BE2C (cell line): ENCODE measurements around the gene ZNF516.

Experiments
- DNase-seq: peaks from one replicate; pipeline ENCODE4 v3.0.0-alpha.2; 2020
- H3K27me3 ChIP-seq: fragments of 250-450 bp; sonication (Bioruptor Pico); 2 replicates; pipeline ENCODE4 v1.5.1; 2020; ENCODE audit warnings: mild to moderate bottlenecking
- H3K36me3 ChIP-seq: fragments of 250-450 bp; sonication (Bioruptor Pico); 2 replicates; pipeline ENCODE4 v1.5.1; 2020; ENCODE audit warnings: mild to moderate bottlenecking
- H3K4me1 ChIP-seq: fragments of 250-450 bp; sonication (Bioruptor Pico); 2 replicates; pipeline ENCODE4 v1.5.1; 2020
- H3K4me3 ChIP-seq: 2 replicates; pipeline ENCODE4 v1.5.1; 2011; ENCODE audit warnings: low read depth, low read length
- H3K9me3 ChIP-seq: fragments of 250-450 bp; sonication (Bioruptor Pico); 2 replicates; pipeline ENCODE4 v1.5.1; 2020
- TF ChIP-seq, protein P1 (sequence below): IDR thresholded peaks from 2 replicates; pipeline ENCODE4 v1.5.1; 2012; ENCODE audit warnings: mild to moderate bottlenecking, low read depth, low read length

The ZNF516 gene

DNA sequence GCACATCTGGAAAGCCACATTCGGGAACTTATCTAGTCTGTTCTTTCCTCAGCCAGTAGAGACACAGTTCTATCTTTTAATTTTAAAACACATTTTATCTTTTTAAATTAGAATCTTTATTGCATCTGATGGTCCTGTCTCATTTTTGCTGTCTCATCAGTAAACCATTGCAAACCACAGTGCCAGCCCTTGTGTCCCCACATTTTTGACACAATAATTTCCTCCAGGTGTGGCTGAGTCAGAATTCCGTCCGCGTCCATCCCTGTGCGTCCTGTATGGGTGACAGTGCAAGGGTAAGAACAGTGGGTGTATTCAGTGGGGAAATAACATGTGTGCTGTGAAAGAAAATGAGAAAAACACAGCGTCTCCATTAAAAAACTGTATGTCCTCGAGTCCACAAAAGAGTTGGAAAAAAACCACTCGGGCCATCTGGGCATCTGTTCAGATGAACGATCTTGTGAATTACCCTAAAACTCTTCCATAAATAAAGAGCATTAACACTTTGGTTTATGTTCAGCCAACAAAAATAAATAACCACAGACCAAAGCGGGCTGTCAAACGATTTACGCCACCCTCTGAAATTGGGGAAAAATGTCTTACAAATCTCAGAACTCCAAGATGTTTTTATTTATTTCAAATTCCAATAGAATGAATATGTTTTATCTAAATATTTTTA, 137.3 kb downstream of the ZNF516 start:
- Histone ChIP-seq H3K27me3 (no peaks in the 10 kb centered on the region), H3K36me3 (no peaks in the 10 kb centered on the region), H3K9me3 (no peaks in the 10 kb centered on the region), H3K4me1 (no peaks in the 10 kb centered on the region), H3K4me3 (no peak overlapping the region)
- no peak for DNase-seq
- TF ChIP-seq, protein P1, sequence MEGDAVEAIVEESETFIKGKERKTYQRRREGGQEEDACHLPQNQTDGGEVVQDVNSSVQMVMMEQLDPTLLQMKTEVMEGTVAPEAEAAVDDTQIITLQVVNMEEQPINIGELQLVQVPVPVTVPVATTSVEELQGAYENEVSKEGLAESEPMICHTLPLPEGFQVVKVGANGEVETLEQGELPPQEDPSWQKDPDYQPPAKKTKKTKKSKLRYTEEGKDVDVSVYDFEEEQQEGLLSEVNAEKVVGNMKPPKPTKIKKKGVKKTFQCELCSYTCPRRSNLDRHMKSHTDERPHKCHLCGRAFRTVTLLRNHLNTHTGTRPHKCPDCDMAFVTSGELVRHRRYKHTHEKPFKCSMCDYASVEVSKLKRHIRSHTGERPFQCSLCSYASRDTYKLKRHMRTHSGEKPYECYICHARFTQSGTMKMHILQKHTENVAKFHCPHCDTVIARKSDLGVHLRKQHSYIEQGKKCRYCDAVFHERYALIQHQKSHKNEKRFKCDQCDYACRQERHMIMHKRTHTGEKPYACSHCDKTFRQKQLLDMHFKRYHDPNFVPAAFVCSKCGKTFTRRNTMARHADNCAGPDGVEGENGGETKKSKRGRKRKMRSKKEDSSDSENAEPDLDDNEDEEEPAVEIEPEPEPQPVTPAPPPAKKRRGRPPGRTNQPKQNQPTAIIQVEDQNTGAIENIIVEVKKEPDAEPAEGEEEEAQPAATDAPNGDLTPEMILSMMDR = no peak

DNA sequence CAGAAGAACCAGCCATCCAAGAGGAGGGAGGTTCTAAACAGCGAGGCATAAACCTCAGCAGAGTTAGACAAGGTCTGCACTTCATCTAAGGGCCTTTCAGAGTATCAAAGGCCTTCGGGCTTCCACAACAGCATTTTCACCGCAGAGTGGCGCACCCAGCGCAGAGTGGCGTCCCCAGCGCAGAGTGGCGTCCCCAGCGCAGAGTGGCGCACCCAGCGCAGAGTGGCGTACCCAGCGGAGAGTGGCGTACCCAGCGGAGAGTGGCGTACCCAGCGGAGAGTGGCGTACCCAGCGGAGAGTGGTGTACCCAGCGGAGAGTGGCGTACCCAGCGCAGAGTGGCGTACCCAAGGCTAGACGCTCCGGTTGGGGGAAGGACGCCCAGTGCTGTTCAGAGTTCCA, 137.9 kb downstream of the ZNF516 start:
- Histone ChIP-seq H3K9me3 (no peaks in the 10 kb centered on the region), H3K27me3 (no peaks in the 10 kb centered on the region), H3K4me1 (no peaks in the 10 kb centered on the region), H3K4me3 (no peak overlapping the region), H3K36me3 (no peaks in the 10 kb centered on the region)
- DNase-seq = no peak
- TF ChIP-seq, protein P1 = no peak

- no peaks in the 10 kb centered on the region for H3K27me3 ChIP-seq
- no peaks in the 10 kb centered on the region for H3K36me3 ChIP-seq
- H3K4me3 ChIP-seq = no peak overlapping the region
- TF ChIP-seq, protein P1 = no peak
- no peaks in the 10 kb centered on the region for H3K9me3 ChIP-seq
- no peak for DNase-seq
- no peaks in the 10 kb centered on the region for H3K4me1 ChIP-seq
These were observed 138.4 kb downstream of the ZNF516 start for GRCh38 chr18:76356666-76357065.

- Histone ChIP-seq H3K27me3 (no peaks in the 10 kb centered on the region), H3K4me1 (no peaks in the 10 kb centered on the region), H3K4me3 (no peak overlapping the region), H3K36me3 (no peaks in the 10 kb centered on the region), H3K9me3 (no peaks in the 10 kb centered on the region)
- DNase-seq = no peak
- TF ChIP-seq, protein P1 = no peak
These were observed 140.7 kb downstream of the ZNF516 start for GRCh38 chr18:76354348-76354747.

- Histone ChIP-seq H3K4me1 (no peaks in the 10 kb centered on the region), H3K9me3 (no peaks in the 10 kb centered on the region), H3K4me3 (no peak overlapping the region), H3K27me3 (no peaks in the 10 kb centered on the region), H3K36me3 (no peaks in the 10 kb centered on the region)
- TF ChIP-seq, protein P1 = no peak
- no peak for DNase-seq
These were observed 141.5 kb downstream of the ZNF516 start for GRCh38 chr18:76353500-76353899.

DNA sequence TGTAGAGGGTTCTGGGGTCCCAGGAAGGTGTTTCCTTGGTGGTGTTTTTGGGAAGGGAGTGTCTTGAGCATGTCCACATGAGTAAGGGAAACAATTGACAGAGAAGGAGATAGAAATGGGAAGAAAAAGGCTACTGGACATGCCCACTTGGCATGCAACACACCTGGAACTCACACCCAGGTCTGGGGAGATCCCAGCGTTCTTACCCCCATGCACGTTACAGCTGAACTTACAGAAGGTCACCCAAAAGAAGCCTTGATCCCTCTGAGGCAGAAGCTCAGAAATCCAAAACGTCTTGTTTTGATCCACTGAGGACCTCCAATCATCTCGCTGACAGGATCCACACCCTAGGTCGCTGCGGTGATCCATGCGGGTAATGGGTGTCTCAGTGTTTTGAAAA, 142.0 kb downstream of the ZNF516 start:
- Histone ChIP-seq H3K36me3 (no peaks in the 10 kb centered on the region), H3K9me3 (no peaks in the 10 kb centered on the region), H3K4me1 (no peaks in the 10 kb centered on the region), H3K4me3 (no peak overlapping the region), H3K27me3 (no peaks in the 10 kb centered on the region)
- TF ChIP-seq, protein P1 = no peak
- DNase-seq = no peak
